ENCODE results near the gene PRKG1. TPM values are rescaled to one million over a fixed set of nuclear protein-coding genes. Genes with fewer than 3 reads are reported as not detected.

The PRKG1 gene
- total and polyA plus RNA-seq, 2 of the 8 experiments (the other 6 are each of a cell fraction or from before 2014, with no cell fraction given): 4.2 to 15.2 TPM

GRCh38 chr10:51879238-51879637 lies 805.0 kb downstream of the PRKG1 start:
- Histone ChIP-seq H3K9me3 (ENCODE audit: insufficient read depth in 2 of 2, low read depth in 1 of 2, low read length in 1 of 2) (no peaks in the 10 kb centered on the region), H3K79me2 (ENCODE audit: control insufficient read depth in 1 of 2, insufficient read depth in 2 of 2, low read length in 2 of 2) (no peaks in the 10 kb centered on the region), H2AFZ (ENCODE audit: low read length) (no peak overlapping the region), H2BK5ac (ENCODE audit: low read depth, low read length) (no peak overlapping the region), H2BK12ac (ENCODE audit: low read depth, low read length) (no peak overlapping the region), H4K5ac (ENCODE audit: insufficient read length, low read depth, low read length) (no peak overlapping the region), H3K4me1 (replicated peaks in 1 of 4; ENCODE audit: control insufficient read depth in 3 of 4, insufficient read depth in 4 of 4, low read length in 3 of 4) (no peaks in the 10 kb centered on the region; a peak in 1 of 7 replicates), H2BK15ac (ENCODE audit: low read length) (no peak overlapping the region), H4K8ac (ENCODE audit: extremely low read depth, insufficient read depth, low read length) (no peak overlapping the region), H3K27me3 (replicated peaks in 1 of 4; ENCODE audit: control insufficient read depth in 3 of 4, extremely low read depth in 1 of 4, insufficient read depth in 3 of 4, low read length in 3 of 4) (no peaks in the 10 kb centered on the region), H3K27ac (ENCODE audit: low read depth, low read length) (no peak overlapping the region), H3K4me3 (ENCODE audit: extremely low read depth in 1 of 4, insufficient read depth in 2 of 4, low read depth in 3 of 4, low read length in 4 of 4) (no peak overlapping the region), H3K4ac (replicated peaks; ENCODE audit: insufficient read length, low read depth, low read length) (no peak overlapping the region), H3K9ac (replicated peaks in 1 of 4; ENCODE audit: extremely low read depth in 1 of 4, low read depth in 3 of 4, low read length in 3 of 4) (no peak overlapping the region), H4K91ac (replicated peaks; ENCODE audit: insufficient read length, low read length) (no peak overlapping the region), H3K79me1 (ENCODE audit: low read depth, low read length) (no peaks in the 10 kb centered on the region), H3K4me2 (ENCODE audit: insufficient read depth in 1 of 2, low read depth in 2 of 2, low read length in 2 of 2) (no peak overlapping the region), H3K56ac (replicated peaks; ENCODE audit: insufficient read length, low read depth, low read length) (no peak overlapping the region), H3K18ac (ENCODE audit: extremely low read depth, low read length) (no peak overlapping the region), H2BK20ac (ENCODE audit: low read length) (no peak overlapping the region), H3K23me2 (ENCODE audit: low read depth, low read length) (no peaks in the 10 kb centered on the region), H2AK5ac (ENCODE audit: low read depth, low read length) (no peak overlapping the region), H4K20me1 (replicated peaks in 1 of 2; ENCODE audit: control insufficient read depth in 1 of 2, insufficient read depth in 2 of 2, low read length in 2 of 2) (no peaks in the 10 kb centered on the region), H3K14ac (ENCODE audit: insufficient read length) (no peak overlapping the region), H3K36me3 (ENCODE audit: control insufficient read depth in 2 of 4, insufficient read depth in 4 of 4, low read length in 3 of 4) (no peaks in the 10 kb centered on the region), H2BK120ac (replicated peaks; ENCODE audit: low read depth, low read length) (no peak overlapping the region), H3K23ac (ENCODE audit: insufficient read length) (no peak overlapping the region)
- WGBS, 2 experiments (ENCODE audit: extremely low coverage in 1 of 2, insufficient coverage in 1 of 2, insufficient read length in 1 of 2, insufficient replicate concordance in 2 of 2, low coverage in 1 of 2, low lambda C conversion rate in 2 of 2, missing lambda C conversion rate in 1 of 2): 95% methylated on average over 1 of the region's 1 CpG; no CpG with 5 or more reads in 1 of the 2 experiments
- ChIA-PET CTCF (ENCODE audit: partially characterized antibody) (interaction anchor here (0.7 to 2.0 kb wide), 4 partner anchors 14 to 490 kb away, joined by 3 to 6 read pairs (median 4); no protein-coding TSS in a partner anchor), POLR2A (ENCODE audit: partially characterized antibody) (no interaction called here)
- no peak for DNase-seq (ENCODE audit: low read depth in 1 of 2, low spot score in 2 of 2)
- FAIRE-seq: no peak
- TF ChIP-seq CREB1 (IDR thresholded peaks at IDR 0.05): no peak
- no peak for TF ChIP-seq GABPA (IDR thresholded peaks at IDR 0.05; ENCODE audit: borderline replicate concordance, insufficient read depth, low read length)
- no peak for TF ChIP-seq BRCA1 (IDR thresholded peaks at IDR 0.05; ENCODE audit: low read depth, low read length)
- TF ChIP-seq HDAC6 (IDR thresholded peaks at IDR 0.05; ENCODE audit: low read depth, low read length): no peak
- TF ChIP-seq E2F6 (IDR thresholded peaks at IDR 0.05): no peak
- no peak for TF ChIP-seq POU5F1 (IDR thresholded peaks at IDR 0.05; ENCODE audit: low read depth, low read length)
- no peak for TF ChIP-seq RAD21 (IDR thresholded peaks at IDR 0.05 in 1 of 2, conservative IDR thresholded peaks at IDR 0.05 in 1 of 2; ENCODE audit: low read depth in 2 of 2, low read length in 2 of 2)

Data from H1 (cell line).